Heart right ventricle (tissue), 16 donors: ENCODE data around the gene HOXA6. TPM values are rescaled to one million over a fixed set of nuclear protein-coding genes. Genes with fewer than 3 reads are reported as not detected.

ENCODE experiments used
- ATAC-seq, 8 donors: fragments of 200-7000 bp; cut with Tn5 transposase; one replicate each; pipeline ENCODE4 v1.9.1; 2020; ENCODE audit warnings: mild to moderate bottlenecking in 8 of 8, moderate library complexity in 8 of 8, moderate number of reproducible peaks in 1 of 8
- DNase-seq, 2 donors: peaks; one replicate each; pipeline ENCODE4 v3.0.0-alpha.2; 2020
- H3K27ac ChIP-seq, 10 donors: fragments of 200-600 bp; sonication (generic) in 2 of 10; one replicate each; pipeline versions ENCODE4 v1.5.0 to v1.8.0; 2020 to 2022; ENCODE audit warnings: mild to moderate bottlenecking in 3 of 10
- H3K27me3 ChIP-seq, 7 donors: fragments of 200-600 bp; one replicate each; pipeline ENCODE4 v1.8.0; 2021 to 2022; ENCODE audit warnings: mild to moderate bottlenecking in 2 of 7
- H3K36me3 ChIP-seq, 9 donors: fragments of 200-600 bp; sonication (generic) in 1 of 9; one replicate each; pipeline versions ENCODE4 v1.5.0 to v1.8.0; 2020 to 2022; ENCODE audit warnings: mild to moderate bottlenecking in 2 of 9
- H3K4me1 ChIP-seq, 9 donors: fragments of 200-600 bp; sonication (generic) in 1 of 9; one replicate each; pipeline versions ENCODE4 v1.5.0 to v1.8.0; 2020 to 2022; ENCODE audit warnings: mild to moderate bottlenecking in 4 of 9
- H3K4me3 ChIP-seq, 10 donors: fragments of 200-600 bp; sonication (generic) in 2 of 10; one replicate each; pipeline versions ENCODE4 v1.5.0 to v1.8.0; 2020 to 2022; ENCODE audit warnings: mild to moderate bottlenecking in 7 of 10, moderate library complexity in 2 of 10
- H3K9me3 ChIP-seq, 11 donors: fragments of 200-600 bp in 10 of 11; sonication (generic) in 2 of 11; one replicate each; pipeline versions ENCODE4 v1.5.0 to v1.8.0; 2013 to 2022; ENCODE audit warnings: mild to moderate bottlenecking in 2 of 11, control low read depth in 1 of 11, moderate library complexity in 1 of 11
- CTCF ChIP-seq, 9 donors: fragments of 200-600 bp; sonication (generic) in 2 of 9; IDR thresholded peaks; one replicate each; pipeline versions ENCODE4 v1.5.0 to v1.8.0; 2021 to 2022; ENCODE audit warnings: antibody characterized with exemption in 9 of 9, mild to moderate bottlenecking in 5 of 9, moderate library complexity in 1 of 9
- WGBS, 2 donors: extraction: QIAGEN DNeasy Blood & Tissue Kit; methylation state at CpG; one replicate each; pipeline ENCODE4 v1.1.7; 2013; ENCODE audit warnings: inconsistent platforms in 1 of 2; 5-methylcytosine and 5-hydroxymethylcytosine counted together
- intact Hi-C, 10 donors: fragments of 100-400 bp; cut with DNase I; formaldehyde crosslinking; loops; one replicate each; pipeline versions ENCODE4 v1.11.1 to v1.14.2; 2022
- polyA plus RNA-seq, 2 donors: library from polyadenylated mRNA; stranded (reverse); fragments of 200-250 nt; gene quantifications; one replicate each; pipeline ENCODE4 v1.2.3, GENCODE V29; 2013
- total RNA-seq, 10 donors: library from RNA; stranded (reverse); fragmentation: NEBNext Ultra II Directional in 3 of 10; extraction: Animal tissue kit (Norgen Biotek cat#: 25700) in 3 of 10; gene quantifications; one replicate each; pipeline versions ENCODE4 v1.2.1 to v1.2.4, GENCODE V29; 2021 to 2023
- donor health status: Arrhythmogenic right ventricular cardiomyopathy.
- donor health status: ischemic (EF 13 %, LVEDD 7.1; RV severe dilation, severe dysfunction).
- donor health status: healthy with polysubstance abuse.
- donor health status: DM: no; HTN: yes; CAD: no.
- donor health status: DM: no; HTN: no; CAD: no.
- donor health status: ischemic (EF 25% LVEDD 6.9; RV normal size, moderate dysfunction).
- donor health status: ischemic (EF 25% LVEDD 5.7; RV mildly dilated, moderate dysfunction).
- donor health status: healthy.
- donor health status: DM: yes; HTN: yes; CAD: no.
- donor health status: Ischemic cardiomyopathy.
- donor health status: ischemic (EF 35%, LVEDD 5.7; RV mildly dilated, moderate dysfunction).
- donor health status: nonischemic (EF 11% LVEDD 7.7; RV severe dilation, severe dysfunction).
- donor health status: DM: yes; HTN: yes; CAD: no.
- donor health status: PGD.
- donor health status: ischemic (EF 29% LVEDD 5.4; RV normal size, mild dysfunction).
- donor health status: nonischemic (EF 23%, LVEDD 6.1; RV moderate dilation, normal function).

The HOXA6 gene
- total and polyA plus RNA-seq, 12 donors: not detected

GRCh38 chr7:27159266-27160144 is 11.9 kb upstream of the HOXA6 start:
- peak overlapping the region in 1 of 10 donors; percentile 68 for H3K4me3 ChIP-seq
- no peaks in the 10 kb centered on the region for H3K9me3 ChIP-seq
- H3K4me1 ChIP-seq: peaks cover 8 to 77% (median 28%) of the 10 kb centered on the region in 9 donors
- ATAC-seq (no peak), DNase-seq (no peak)
- intact Hi-C loops: loop anchor here (2.0 to 10.0 kb wide), 15 partner anchors 305 to 1305 kb away; no protein-coding TSS in a partner anchor
- H3K36me3 ChIP-seq: peaks cover 0 to 8% (median 0%) of the 10 kb centered on the region in 9 donors
- H3K27ac ChIP-seq: no peak overlapping the region
- WGBS, 2 donors: 41 to 49% methylated on average over 27 of the region's 27 CpGs
- H3K27me3 ChIP-seq: peaks cover 73 to 100% (median 100%) of the 10 kb centered on the region in 7 donors
- TF ChIP-seq CTCF (IDR thresholded peaks at IDR 0.05): no peak

GRCh38 chr7:27158436-27159265 is 11.1 kb upstream of the HOXA6 start:
- intact Hi-C loops: loop anchor here in 6 of 10 donors (2.0 to 10.0 kb wide), 6 partner anchors 304 to 1304 kb away; no protein-coding TSS in a partner anchor
- ATAC-seq: no peak
- Histone ChIP-seq H3K4me1 (peaks cover 5 to 71% (median 28%) of the 10 kb centered on the region in 9 donors), H3K27ac (no peak overlapping the region), H3K36me3 (peaks cover 0 to 8% (median 0%) of the 10 kb centered on the region in 9 donors), H3K4me3 (no peak overlapping the region), H3K27me3 (peaks cover 72 to 100% (median 100%) of the 10 kb centered on the region in 7 donors), H3K9me3 (no peaks in the 10 kb centered on the region)
- DNase-seq: no peak
- no peak for TF ChIP-seq CTCF (IDR thresholded peaks at IDR 0.05)
- WGBS, 2 donors: 12 to 16% methylated on average over 35 of the region's 35 CpGs

GRCh38 chr7:27157702-27158431 is 10.3 kb upstream of the HOXA6 start:
- intact Hi-C loops: loop anchor here in 6 of 10 donors (2.0 to 10.0 kb wide), 6 partner anchors 303 to 1303 kb away; no protein-coding TSS in a partner anchor
- peaks cover 0 to 8% (median 0%) of the 10 kb centered on the region in 9 donors for H3K36me3 ChIP-seq
- H3K27ac ChIP-seq: no peak overlapping the region
- no peak for TF ChIP-seq CTCF (IDR thresholded peaks at IDR 0.05)
- 5 to 8% methylated on average over 30 of the region's 30 CpGs for WGBS, 2 donors
- peaks cover 5 to 70% (median 28%) of the 10 kb centered on the region in 9 donors for H3K4me1 ChIP-seq
- no peaks in the 10 kb centered on the region for H3K9me3 ChIP-seq
- ATAC-seq: no peak
- no peak for DNase-seq
- no peak overlapping the region for H3K4me3 ChIP-seq
- H3K27me3 ChIP-seq: peaks cover 73 to 100% (median 100%) of the 10 kb centered on the region in 7 donors
